SHP77 (cell line): ENCODE measurements around the gene TGM2.

Experiments
- DNase-seq, 2 experiments: peaks; one replicate each; lab custom pipeline; 2025; lab: John Stamatoyannopoulos, UW

TGM2 gene

DNA sequence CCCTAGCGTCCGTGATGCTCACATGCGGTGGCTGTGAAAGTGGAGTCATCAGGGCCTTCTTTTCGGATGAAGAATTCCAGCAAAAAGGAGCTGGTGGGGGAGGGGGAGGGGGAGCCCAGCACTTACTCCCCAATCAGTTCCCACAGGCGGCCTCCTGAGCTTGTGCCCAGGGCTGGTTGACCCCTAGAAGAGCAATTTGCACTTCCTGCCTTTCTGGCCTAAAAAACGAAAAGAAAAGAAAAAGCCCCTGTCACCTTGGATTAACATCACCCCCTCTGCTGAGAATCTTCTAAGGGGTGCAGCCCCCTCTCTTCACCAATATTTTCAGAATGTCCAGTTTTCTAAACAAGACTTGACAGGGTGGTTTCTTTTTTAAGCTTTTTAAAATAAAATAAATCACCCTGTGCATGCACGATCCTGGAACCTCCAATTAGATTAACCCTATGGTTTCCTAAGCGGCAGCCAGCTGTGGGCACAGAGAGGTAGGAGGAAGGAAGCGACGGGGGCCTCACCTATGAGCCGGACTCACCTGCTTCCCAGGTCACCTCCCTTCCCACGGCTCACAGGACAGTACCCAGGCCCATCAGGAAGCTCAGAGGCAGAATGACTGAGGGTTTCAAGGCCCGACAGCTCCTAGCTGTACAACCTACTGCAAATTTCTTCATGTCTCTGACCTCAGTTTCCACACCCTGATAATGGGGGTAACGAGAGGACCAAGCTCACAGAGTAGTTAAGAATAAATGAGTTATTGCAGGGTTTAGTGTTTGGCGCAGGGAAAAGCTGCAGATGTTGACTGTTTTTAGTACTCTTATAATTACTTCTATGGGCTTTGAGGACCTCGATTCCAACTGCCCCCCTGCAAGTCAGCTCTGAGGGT lies 10.5 kb upstream of the TGM2 start:
- DNase-seq: no peak

DNA sequence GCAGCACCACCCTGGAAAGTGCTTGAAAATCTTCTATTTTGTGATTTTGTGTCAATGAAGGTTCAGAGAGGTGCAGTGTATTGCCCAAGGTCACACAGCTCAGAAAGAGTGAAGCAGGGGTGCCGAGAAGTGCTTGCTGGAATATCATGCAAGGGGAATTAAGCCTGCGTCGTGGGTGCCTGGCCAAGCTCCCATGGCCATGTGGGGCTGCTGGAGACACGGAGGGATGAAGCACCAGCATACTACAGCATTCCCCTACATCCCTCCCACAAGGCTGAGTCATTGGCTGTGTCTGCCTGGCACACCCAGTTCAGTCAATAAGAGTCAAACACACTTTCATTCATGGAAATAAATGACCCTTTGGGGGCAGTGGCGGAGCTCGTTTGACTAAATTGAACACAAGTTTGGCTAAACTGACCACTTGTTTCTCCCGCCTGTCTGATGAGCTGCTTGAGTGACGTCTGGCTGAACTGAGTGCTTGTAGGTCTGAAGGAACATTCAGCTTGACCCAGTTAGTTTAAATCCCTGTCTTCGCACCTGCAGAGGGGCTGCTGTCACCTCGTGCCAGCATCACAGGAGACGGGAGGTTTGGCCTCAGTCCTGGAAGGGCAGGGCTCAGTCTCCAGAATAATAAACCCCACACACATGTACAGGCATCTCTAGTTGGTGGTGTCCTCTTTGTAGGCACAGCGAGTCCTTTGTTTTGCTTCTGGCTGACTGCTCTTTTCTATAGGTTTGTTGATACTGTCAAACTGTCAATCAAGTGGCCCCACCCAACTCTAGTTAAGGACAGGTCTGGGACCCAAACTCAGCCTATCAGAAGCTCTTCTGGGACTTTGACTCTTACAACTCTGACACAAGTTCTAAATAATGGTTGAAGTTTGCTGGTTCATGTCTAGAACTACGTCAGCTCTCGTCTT lies 8.4 kb upstream of the TGM2 start:
- no peak for DNase-seq

DNA sequence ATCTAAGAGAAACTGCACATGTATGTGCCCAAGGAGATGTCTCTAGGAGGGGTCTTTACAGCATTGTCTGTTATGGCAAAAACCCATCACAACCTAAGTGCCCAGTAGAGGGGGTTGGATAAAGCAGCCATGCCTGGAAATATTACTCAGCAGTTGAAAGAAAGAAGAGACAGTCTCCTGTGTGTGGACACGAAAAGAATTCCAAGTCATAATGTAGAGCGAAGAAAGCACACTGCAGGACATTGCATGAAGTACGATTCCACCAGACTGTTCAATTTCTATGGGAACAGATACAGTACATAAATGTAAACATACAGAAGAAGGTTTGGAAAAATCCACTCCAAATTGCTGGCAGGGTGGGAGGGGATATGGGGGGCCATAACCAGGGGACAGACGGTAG lies 7.3 kb upstream of the TGM2 start:
- no peak for DNase-seq

DNA sequence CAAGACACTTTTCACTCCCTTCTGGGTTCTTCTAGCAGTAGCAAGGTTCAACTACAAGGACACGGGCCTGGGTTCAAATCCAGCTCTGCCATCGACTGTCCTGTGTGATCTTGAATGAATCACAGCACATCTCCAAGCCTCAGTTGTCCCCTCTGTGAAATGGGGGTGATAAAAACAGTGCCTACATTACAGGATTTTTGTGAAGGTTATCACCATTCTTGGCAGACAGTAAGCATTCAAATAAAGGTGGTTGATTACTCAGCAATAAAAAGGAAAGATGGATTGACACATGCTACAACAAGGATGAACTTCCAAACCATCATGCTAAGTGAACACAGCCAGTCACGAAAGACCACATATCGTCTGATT lies 6.6 kb upstream of the TGM2 start:
- DNase-seq: no peak

DNA sequence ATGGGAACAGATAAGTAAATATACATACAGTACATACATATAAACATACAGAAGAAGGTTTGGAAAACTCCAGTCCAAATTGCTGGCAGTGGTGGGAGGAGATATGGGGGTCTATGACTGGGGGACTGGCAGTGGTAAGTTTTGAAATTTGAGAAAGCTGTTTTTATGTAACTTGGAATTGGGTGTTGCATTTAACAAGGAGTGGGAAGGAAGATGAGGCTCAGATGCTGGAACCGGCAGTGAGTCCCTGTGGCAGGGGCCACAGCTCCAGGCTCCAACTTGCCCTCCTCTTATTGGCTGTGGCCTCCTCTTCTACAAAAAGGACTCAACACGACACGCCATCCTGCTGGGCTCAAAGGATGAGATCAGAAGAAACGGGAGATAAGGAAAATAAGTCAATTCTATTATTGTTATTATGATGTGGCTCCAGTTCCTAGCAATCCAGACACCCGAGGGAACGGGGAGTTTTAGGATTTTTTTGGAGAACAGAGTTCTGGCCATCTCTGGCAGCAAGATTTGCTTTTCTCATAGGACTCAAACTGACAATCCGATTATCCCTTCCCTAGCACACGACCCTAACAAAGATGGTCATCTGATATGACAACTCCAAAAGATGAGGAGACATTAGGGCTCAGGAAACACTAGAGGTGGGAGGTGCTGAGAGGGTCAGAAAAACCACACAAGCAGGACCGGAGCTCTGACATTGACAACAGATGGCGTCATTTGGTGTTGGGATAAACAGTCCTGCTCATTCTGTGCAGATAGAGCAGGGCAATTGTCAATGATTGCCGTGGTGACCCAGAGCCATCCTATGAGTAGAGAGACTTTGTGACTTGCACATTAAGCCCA lies 6.0 kb upstream of the TGM2 start:
- DNase-seq: no peak

DNA sequence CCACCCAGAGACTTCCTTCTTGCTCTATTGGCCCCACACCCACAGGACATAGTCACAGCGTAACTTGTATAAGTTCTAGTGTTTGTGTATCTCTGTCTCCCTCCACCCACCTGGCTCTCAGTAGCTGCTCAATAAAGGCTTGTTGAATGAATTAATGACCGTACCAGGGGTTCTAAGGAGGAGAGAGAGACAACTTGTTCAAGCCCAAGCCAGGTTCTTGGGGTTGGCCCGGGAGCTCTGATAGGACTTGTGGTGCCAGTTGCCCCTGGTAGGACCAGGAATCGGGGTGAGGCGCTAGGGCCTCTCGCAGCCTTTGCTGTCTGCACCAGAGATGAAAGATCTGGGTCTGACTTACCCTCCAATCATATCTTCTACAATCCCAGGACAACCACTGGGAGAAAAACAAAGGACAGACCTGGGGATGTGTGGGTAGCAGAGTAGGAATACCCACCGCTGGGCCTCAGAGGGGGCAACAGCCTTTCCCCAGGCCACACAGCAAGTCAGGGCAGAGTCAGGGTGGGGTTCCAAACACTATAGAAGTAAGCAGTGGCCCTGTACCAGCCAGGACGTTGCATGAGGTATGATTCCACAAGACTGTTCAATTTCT lies 5.3 kb upstream of the TGM2 start:
- no peak for DNase-seq

DNA sequence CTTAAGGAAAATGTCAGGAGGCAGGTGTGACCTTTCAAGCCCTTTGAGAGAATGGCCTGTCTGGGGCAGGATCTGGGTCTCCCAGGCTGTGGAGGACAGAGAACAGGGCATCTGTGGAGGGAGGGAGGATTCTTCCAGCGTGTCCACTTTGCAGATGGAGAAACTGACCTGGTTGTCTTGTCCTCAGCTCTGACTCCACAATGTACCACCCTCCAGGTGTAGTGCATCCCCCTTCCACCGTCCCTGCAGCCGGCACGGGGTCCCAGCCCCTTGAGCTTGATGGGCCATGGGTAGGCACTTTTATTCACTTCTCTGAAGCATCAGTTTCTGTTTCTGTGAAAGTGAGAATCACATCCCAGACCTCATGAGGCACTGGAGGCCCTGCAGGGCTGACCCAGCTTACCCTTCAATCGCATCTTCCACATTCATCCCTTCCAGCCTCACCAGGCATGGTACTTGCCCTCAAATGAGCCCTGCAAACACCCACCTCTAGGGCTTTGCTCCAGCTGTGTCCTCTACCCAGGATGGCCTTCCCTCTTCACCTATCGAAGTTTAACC lies 4.6 kb upstream of the TGM2 start:
- DNase-seq: no peak

DNA sequence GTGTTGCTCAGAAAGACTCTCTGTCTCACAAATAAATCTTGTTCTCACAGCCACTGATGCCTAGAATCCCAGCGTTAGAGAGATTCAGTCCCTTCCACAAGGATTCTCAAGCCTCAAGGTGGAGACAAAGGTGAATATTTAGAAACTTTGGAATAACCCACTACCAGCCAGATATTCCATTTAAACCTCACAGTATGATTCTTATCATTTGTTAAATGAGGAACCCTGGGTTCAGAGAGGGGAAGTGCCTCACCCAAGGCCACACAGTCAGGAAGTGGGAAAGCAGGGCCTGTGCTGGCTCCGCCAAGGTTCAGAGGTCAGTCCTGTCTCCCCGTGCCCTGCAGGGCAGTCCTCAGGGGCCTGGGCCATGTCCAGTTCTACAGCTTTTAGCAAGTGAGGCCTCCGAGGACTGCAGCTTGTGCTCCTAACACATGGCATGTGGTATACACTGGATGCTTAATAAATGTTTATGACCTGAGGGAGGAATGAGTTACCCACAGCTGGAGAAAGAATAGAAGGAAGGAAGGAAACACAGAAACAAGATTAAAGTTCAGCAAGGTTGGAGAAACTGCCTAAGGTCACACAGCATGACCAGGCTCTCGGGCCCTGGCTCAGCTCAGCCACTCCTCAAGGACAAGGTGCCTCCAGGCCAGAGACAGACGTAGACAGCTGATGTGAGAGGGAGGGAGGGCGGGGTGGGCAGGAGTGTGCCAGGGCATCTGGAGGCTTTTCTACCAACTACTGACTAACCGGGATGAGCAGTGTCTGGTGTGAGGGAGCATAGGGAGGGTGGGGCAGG lies 3.9 kb upstream of the TGM2 start:
- no peak for DNase-seq

DNA sequence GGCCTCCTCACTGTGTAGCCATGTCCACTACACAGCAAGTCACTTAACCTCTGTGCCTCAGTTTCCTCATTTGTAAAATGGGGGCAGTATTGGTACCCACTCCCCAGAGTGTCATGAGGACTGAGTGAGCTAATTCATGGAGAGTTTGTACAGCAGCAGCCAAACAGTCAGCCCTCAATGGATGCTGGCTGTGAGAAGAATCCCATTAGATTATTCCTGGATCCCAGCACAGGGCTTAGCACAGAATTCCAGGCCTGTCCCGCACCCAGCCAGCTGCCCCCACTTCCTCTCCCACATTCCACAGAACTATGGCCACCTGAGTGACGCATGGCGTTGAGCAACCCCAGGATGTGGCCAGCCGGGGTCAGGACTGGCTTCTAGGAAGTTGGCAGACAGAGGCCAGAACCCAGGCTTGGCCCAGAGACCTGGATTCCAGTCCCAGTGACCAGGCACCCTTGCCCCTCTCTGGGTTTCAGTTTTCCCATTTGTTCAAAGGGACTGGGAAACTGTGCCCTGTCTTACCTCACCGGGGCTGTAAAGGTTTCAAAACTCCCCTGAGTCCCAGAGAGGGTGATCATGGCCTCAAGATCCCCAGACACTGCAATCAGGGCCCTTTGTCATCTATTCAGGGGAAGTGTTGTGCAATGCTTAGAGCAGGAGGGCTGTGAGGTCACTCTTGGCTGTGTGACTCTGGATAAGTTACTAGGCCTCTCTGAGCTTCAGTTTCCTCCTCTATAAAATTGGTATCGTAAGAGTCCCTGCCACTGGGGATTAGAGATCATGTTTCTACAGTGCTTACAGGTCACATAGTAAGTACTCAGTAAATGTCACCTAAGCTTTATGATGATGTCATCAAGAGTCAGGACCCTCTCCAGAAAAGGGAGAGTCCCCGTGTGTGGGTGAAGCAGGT lies 3.0 kb upstream of the TGM2 start:
- DNase-seq: no peak

DNA sequence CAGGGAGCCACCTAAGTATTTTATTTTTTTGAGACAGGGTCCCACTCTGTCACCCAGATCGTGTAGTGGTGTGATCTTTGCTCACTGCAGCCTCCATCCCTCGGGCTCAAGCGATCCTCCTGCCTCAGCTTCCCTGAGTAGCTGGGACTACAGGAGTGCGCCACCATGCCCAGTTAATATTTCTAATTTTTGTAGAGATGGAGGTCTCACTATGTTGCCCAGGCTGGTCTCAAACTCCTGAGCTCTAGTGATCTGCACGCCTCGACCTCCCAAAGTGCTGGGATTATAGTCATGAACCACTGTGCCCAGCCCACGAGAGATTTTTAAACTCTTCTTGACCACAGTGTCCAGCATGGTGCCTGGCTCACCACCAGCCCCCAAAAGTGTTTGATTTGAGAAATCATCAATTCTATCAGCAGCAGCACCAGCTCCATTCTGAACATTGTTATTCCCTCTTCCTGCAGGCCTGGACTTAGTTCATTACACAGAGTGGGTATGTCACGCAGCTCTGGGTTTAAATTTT lies 2.3 kb upstream of the TGM2 start:
- DNase-seq: no peak

DNA sequence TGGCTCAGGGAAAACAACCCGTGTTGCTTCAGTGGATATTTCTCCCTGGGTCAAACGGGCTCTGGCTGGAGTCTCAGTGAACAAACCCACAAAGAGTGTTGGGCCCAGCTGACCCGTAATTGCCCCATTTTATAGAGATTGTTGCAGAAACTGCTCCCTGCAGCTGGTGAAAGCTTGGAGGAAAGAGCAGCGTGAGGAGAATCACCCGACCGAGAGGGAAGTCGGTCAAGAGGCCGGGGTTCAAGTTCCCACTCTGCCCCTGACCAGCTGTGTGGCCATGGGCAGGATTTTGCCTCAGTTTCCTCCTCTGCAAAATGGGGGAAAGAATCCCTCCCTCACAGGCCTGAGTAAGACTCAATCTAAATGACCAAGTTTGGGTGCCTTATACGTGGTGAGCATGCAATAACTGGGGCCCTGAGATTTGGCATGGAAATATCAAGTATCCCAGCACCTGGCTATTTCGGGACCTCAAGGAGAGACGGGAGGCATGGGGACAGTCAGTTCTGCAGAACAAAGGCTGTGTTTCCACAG lies 1.7 kb upstream of the TGM2 start:
- DNase-seq: no peak

DNA sequence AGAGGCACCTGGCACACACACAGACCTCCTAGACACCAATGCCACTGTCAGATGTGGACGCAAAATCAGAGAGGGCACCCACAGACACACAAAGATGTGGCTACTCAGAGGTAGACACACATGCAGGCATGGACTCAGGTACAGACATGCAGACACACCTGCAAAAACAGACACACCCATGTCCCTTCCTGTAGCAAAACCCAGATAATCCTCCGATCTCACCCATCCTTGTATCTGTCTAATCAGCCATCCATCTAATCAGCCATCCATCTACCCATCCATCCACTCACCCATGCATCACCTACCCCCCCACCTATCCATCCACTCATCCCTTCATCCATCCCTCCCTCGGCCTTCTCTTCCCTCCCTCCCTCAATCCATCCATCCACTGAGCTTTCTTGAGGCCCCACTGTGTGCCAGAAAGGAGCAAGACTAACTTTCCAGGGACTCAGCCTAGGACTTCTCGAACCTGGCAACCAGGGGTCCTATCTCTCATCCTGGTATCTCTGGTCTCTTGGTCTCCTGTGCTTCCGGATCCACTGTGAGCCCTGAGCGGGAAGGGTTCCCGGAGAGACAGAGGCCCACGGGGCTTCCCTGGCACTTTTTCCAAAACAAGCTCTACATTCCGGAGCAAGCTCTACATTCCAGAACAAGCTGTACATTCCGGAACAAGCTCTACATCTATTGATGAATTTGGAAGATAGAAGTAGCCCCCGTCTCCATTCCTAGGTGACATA lies 1.1 kb upstream of the TGM2 start:
- DNase-seq: no peak

DNA sequence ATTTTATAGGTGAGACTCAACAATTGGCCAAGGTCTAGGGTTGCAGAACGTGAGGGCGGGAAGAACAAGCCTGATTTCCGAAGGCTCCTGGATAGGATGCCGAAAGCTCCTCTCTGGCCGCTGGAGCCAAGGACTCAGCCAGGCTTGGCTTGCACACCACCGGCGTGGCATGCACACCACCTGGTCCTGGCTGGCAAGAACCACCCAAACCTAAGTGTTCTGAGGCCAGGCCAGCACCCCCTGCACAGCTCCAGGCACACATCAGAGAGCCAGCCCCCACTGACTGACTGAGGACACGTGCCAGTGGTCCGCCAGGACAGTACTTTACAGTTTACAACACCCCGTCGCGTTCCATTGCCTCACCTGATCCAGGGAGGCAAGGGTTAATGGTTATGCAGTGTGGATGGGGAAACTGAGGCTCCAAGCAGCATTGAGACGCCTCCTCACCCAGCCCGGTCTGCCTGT lies 414 bp downstream of the TGM2 start:
- no peak for DNase-seq

DNA sequence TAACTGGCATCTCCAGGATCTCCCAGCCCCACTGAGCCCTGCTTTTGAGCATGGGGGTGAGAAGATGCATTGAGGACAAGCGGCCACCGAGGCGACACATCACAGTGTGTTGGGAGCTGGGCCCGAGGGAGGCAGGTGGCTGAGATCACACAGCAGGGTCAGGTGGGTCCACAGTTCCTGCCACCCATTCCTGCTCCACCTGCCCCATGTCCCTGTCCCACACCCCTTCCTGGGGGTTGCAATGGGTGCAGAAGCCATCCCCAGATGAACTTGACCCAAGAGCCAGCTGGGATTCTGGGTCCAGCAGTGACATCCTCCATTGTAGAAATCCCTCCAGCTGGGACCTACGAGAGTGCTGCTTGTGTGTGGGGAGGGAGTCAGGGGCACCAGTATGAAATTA lies 1.0 kb downstream of the TGM2 start:
- DNase-seq: no peak

DNA sequence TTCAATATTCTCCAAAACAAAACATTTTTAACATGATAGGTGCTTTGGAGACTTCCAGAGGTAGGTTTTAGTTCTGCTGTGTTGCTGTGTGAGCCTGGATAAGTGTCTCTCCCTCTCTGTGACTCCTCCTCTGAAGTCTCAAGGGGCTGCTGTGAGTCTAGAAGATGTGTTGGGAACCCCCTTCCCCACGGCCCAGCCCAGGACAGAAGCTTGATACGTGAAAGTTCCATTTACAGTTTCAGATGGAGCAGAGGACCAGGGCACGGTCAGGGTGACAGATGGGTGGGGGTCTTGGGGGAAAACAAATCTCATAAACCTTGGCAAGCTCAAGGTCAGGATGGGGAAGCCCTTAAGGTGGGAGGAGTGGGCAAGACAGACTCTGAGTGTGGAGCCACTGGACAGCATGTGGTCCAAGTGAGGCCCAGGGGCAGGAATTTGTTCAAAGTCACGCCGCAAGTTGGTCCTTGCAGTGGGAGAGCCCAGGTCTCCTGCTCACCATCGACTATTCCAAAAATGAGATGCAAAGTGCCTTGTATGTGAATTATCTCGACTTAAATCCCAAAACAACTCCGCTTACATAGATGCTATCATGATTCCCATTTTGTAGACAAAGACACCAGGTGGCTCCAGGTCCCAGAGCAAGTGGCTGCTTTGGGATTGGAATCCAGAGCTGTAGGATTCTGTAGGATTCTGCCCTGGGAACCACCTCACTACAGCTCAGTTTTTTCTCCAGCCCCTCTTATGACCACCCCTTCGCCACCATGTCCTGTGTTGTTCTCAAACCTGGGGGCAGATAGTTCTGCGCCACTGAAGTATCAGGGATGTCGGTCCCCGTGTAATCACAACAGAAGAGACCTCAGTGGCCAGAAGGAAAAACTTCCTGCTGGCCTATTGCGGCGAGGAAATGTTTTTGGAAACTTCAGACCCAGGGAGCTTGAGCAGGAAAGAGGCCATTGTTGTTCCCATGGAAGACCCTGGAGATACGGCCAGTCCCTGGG lies 1.9 kb downstream of the TGM2 start:
- DNase-seq: no peak

DNA sequence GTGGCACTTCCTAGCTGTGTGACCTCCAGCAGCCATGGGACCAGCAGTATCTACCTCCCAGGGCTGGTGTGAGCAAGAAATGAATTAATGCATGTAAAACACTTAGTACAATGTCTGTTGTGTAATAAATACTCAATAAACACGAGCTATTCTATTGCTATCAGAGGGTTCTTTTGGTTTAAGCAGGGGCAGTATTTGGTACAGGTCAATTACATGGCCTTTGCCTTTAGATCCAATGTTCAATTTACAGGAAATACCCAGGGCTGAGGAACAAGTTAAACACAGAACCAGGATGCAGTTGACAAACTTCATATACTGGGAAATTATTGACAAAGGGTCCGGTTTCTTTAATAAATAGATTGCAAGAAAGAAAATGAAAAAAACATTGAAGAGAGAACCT lies 2.9 kb downstream of the TGM2 start:
- no peak for DNase-seq

DNA sequence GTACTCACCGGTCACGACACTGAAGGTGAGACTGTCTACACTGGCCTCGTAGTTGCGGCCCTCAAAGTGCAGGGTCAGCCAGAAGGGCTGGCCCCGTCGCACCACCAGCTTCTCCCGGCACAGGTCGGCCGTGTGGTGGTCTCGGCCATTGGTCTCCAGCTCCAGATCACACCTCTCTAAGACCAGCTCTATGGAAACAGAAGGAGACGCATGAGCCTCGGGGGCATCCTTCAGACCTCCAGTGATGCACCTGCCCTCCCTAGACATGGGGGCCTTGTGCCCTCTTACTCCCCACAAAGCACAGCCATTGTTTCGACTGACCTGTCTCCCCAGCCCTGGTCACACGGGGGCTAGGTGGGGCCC lies 3.7 kb downstream of the TGM2 start:
- no peak for DNase-seq
